Measurements from ENCODE around the gene TAOK1.

DNA sequence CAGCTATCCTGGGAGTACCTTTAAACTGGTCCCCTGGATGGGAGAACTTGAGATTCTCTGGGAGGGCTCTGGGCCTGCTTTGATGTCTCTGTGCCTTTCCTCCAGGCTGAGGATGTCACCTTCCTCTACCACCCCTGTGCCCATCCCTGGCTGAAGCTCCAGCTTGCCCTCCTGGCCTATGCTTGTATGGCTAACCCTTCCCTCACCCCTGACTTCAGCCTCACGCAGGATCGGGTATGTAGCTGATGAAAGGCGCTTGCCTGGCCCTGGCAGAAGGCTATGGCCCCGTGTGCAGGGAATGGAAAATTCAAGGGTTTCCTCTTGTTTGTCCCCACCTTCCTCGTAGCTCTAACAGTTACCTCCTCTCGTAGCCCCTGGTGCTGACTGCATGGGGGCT, 181.3 kb downstream of the TAOK1 start:
- TF ChIP-seq NR1H2 (CRISPR knock-in tag; IDR thresholded peaks at IDR 0.05) (no peak), TP53 (CRISPR knock-in tag; IDR thresholded peaks at IDR 0.05) (no peak)
- TF ChIP-seq, protein P1, sequence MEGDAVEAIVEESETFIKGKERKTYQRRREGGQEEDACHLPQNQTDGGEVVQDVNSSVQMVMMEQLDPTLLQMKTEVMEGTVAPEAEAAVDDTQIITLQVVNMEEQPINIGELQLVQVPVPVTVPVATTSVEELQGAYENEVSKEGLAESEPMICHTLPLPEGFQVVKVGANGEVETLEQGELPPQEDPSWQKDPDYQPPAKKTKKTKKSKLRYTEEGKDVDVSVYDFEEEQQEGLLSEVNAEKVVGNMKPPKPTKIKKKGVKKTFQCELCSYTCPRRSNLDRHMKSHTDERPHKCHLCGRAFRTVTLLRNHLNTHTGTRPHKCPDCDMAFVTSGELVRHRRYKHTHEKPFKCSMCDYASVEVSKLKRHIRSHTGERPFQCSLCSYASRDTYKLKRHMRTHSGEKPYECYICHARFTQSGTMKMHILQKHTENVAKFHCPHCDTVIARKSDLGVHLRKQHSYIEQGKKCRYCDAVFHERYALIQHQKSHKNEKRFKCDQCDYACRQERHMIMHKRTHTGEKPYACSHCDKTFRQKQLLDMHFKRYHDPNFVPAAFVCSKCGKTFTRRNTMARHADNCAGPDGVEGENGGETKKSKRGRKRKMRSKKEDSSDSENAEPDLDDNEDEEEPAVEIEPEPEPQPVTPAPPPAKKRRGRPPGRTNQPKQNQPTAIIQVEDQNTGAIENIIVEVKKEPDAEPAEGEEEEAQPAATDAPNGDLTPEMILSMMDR (IDR thresholded peaks at IDR 0.05) = no peak
